ENCODE measurements around the gene KAT7. TPM values are rescaled to one million over a fixed set of nuclear protein-coding genes. Genes with fewer than 3 reads are reported as not detected.

Gene KAT7
- total and polyA plus RNA-seq, 10 of the 15 experiments (the other 5 are each of a cell fraction or from before 2014, with no cell fraction given), result 6.6 to 45.8 (median 26.3) TPM

GRCh38 chr17:49752508-49752907 is 36.0 kb upstream of the KAT7 start:
- TF ChIP-seq CEBPZ (IDR thresholded peaks at IDR 0.05; ENCODE audit: low read depth, low read length) (no peak), BACH1 (IDR thresholded peaks at IDR 0.05; ENCODE audit: borderline replicate concordance) (no peak), ZNF384 (IDR thresholded peaks at IDR 0.05; ENCODE audit: borderline replicate concordance, low read depth, low read length) (no peak), REST (IDR thresholded peaks at IDR 0.05; ENCODE audit: low read depth, low read length) (no peak), NR2C2 (IDR thresholded peaks at IDR 0.05; ENCODE audit: borderline replicate concordance, control insufficient read depth, insufficient read length, low read depth) (no peak), POLR2AphosphoS5 (IDR thresholded peaks at IDR 0.05; ENCODE audit: low read length) (no peak), RB1 (IDR thresholded peaks at IDR 0.05; ENCODE audit: borderline replicate concordance) (no peak)
- TF ChIP-seq, protein P1, sequence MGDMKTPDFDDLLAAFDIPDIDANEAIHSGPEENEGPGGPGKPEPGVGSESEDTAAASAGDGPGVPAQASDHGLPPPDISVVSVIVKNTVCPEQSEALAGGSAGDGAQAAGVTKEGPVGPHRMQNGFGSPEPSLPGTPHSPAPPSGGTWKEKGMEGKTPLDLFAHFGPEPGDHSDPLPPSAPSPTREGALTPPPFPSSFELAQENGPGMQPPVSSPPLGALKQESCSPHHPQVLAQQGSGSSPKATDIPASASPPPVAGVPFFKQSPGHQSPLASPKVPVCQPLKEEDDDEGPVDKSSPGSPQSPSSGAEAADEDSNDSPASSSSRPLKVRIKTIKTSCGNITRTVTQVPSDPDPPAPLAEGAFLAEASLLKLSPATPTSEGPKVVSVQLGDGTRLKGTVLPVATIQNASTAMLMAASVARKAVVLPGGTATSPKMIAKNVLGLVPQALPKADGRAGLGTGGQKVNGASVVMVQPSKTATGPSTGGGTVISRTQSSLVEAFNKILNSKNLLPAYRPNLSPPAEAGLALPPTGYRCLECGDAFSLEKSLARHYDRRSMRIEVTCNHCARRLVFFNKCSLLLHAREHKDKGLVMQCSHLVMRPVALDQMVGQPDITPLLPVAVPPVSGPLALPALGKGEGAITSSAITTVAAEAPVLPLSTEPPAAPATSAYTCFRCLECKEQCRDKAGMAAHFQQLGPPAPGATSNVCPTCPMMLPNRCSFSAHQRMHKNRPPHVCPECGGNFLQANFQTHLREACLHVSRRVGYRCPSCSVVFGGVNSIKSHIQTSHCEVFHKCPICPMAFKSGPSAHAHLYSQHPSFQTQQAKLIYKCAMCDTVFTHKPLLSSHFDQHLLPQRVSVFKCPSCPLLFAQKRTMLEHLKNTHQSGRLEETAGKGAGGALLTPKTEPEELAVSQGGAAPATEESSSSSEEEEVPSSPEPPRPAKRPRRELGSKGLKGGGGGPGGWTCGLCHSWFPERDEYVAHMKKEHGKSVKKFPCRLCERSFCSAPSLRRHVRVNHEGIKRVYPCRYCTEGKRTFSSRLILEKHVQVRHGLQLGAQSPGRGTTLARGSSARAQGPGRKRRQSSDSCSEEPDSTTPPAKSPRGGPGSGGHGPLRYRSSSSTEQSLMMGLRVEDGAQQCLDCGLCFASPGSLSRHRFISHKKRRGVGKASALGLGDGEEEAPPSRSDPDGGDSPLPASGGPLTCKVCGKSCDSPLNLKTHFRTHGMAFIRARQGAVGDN (IDR thresholded peaks at IDR 0.05), result no peak
- Histone ChIP-seq H3K9me3 (replicated peaks; ENCODE audit: control insufficient read depth, insufficient read depth, low read length) (no peaks in the 10 kb centered on the region), H3K36me3 (ENCODE audit: control insufficient read depth in 2 of 2, insufficient read depth in 2 of 2, low read length in 1 of 2) (peaks cover 0 to 4% of the 10 kb centered on the region in 2 experiments; a peak in 1 of 4 replicates), H3K27me3 (replicated peaks in 1 of 2; ENCODE audit: control insufficient read depth in 2 of 2, insufficient read depth in 2 of 2, low read length in 1 of 2) (no peaks in the 10 kb centered on the region), H3K79me2 (ENCODE audit: control insufficient read depth, insufficient read depth, low read length) (peaks cover 15% of the 10 kb centered on the region), H3K4me1 (ENCODE audit: control insufficient read depth, insufficient read depth, low read length) (peaks cover 35% of the 10 kb centered on the region), H3K27ac (ENCODE audit: control insufficient read depth, insufficient read depth) (no peak overlapping the region), H2AFZ (ENCODE audit: control insufficient read depth, low read depth, low read length) (no peak overlapping the region), H3K9ac (ENCODE audit: control insufficient read depth, insufficient read depth, low read length) (no peak overlapping the region), H3K4me3 (no peak overlapping the region), H4K20me1 (ENCODE audit: control insufficient read depth, insufficient read depth) (no peaks in the 10 kb centered on the region), H3K4me2 (ENCODE audit: control insufficient read depth, insufficient read depth) (no peak overlapping the region)
- in situ Hi-C loops (cut with MboI), result no loop called here
- RAD21 ChIA-PET (ENCODE audit: unreplicated experiment), result no interaction called here
- ATAC-seq (no peak), FAIRE-seq (no peak), DNase-seq (ENCODE audit: low read depth, low spot score) (no peak)
- intact Hi-C loops (cut with micrococcal nuclease; ENCODE audit: unreplicated experiment), result no loop called here
- no TSS peak for BruUV-seq (replicated peaks)
- POLR2A ChIA-PET, result interaction anchor here (0.8 to 1.7 kb wide), 2 partner anchors 9 to 10 kb away, joined by 4 to 5 read pairs; no protein-coding TSS in a partner anchor
- 84% methylated on average over 3 of the region's 3 CpGs for WGBS (ENCODE audit: insufficient coverage, insufficient replicate concordance, low lambda C conversion rate, missing lambda C conversion rate)
- CTCF ChIA-PET, result interaction anchor here (0.6 to 1.5 kb wide), 5 partner anchors 9 to 318 kb away, joined by 3 to 4 read pairs (median 3); partner anchors contain the start of gene SLC35B1
- SMC1A ChIA-PET (ENCODE audit: uncharacterized antibody, unreplicated experiment), result interaction anchor here (0.7 to 7.6 kb wide), 5 partner anchors 10 to 46 kb away, joined by 3 to 128 read pairs (median 3); partner anchors contain the start of gene FAM117A

Data from GM12878 (cell line).